Measurements from ENCODE around the gene STRIP1.

The STRIP1 gene

GRCh38 chr1:110049801-110050601 lies 15.6 kb downstream of the STRIP1 start:
- H3K23ac ChIP-seq (ENCODE audit: low read depth, low read length, poor library complexity) = no peak overlapping the region
- no peaks in the 10 kb centered on the region for H3K27me3 ChIP-seq (ENCODE audit: control insufficient read depth in 3 of 3, insufficient read depth in 3 of 3, low read depth in 1 of 3, low read length in 3 of 3)
- no peaks in the 10 kb centered on the region for H3K4me1 ChIP-seq (ENCODE audit: control insufficient read depth in 2 of 2, insufficient read depth in 1 of 2, low read depth in 1 of 2, low read length in 2 of 2)
- H2BK120ac ChIP-seq (ENCODE audit: low read depth, low read length) = no peak overlapping the region
- H3K9me3 ChIP-seq (replicated peaks in 1 of 2; ENCODE audit: control insufficient read depth in 2 of 2, insufficient read depth in 1 of 2, low read depth in 1 of 2, low read length in 2 of 2) = no peaks in the 10 kb centered on the region
- H2AK5ac ChIP-seq (ENCODE audit: low read depth, low read length) = no peak overlapping the region
- H3K36me3 ChIP-seq (replicated peaks in 1 of 2; ENCODE audit: control insufficient read depth in 2 of 2, insufficient read depth in 2 of 2, low read length in 2 of 2) = peaks cover 73 to 98% of the 10 kb centered on the region in 2 donors
- H4K91ac ChIP-seq (ENCODE audit: low read depth, low read length, poor library complexity) = no peak overlapping the region
- no peak overlapping the region for H3K9ac ChIP-seq (ENCODE audit: low read depth, low read length, poor library complexity)
- no peak overlapping the region for H3K4ac ChIP-seq (ENCODE audit: low read length)
- no peak overlapping the region for H3K4me2 ChIP-seq (ENCODE audit: insufficient read depth, low read length, poor library complexity, severe bottlenecking)
- H3K18ac ChIP-seq (ENCODE audit: low read length) = no peak overlapping the region
- H4K8ac ChIP-seq (ENCODE audit: low read depth, low read length) = no peak overlapping the region
- H3K79me1 ChIP-seq (ENCODE audit: low read depth, low read length) = no peaks in the 10 kb centered on the region
- no peak overlapping the region for H3K14ac ChIP-seq (ENCODE audit: low read length)
- no CpG with 5 or more reads among the region's 11 CpGs for WGBS, 2 donors (ENCODE audit: extremely low coverage in 2 of 2, insufficient read length in 2 of 2, insufficient replicate concordance in 1 of 2)
- no peak overlapping the region for H3K4me3 ChIP-seq (ENCODE audit: low read length in 2 of 2)
- H2BK15ac ChIP-seq (ENCODE audit: low read length) = no peak overlapping the region
- H2BK12ac ChIP-seq (ENCODE audit: low read length) = no peak overlapping the region
- H2BK5ac ChIP-seq (ENCODE audit: low read length) = no peak overlapping the region
- DNase-seq (ENCODE audit: low spot score) = no peak
- no peak overlapping the region for H3K27ac ChIP-seq (replicated peaks; ENCODE audit: low read length)
- no peak overlapping the region for H2AFZ ChIP-seq (ENCODE audit: low read length)

- WGBS, 2 donors (ENCODE audit: extremely low coverage in 2 of 2, insufficient read length in 2 of 2, insufficient replicate concordance in 1 of 2) = no CpG with 5 or more reads among the region's 4 CpGs
- Histone ChIP-seq H3K36me3 (replicated peaks in 1 of 2; ENCODE audit: control insufficient read depth in 2 of 2, insufficient read depth in 2 of 2, low read length in 2 of 2) (peaks cover 75 to 98% of the 10 kb centered on the region in 2 donors), H3K4me1 (ENCODE audit: control insufficient read depth in 2 of 2, insufficient read depth in 1 of 2, low read depth in 1 of 2, low read length in 2 of 2) (no peaks in the 10 kb centered on the region)
Observed at GRCh38 chr1:110050602-110051261, 16.3 kb downstream of the STRIP1 start.

GRCh38 chr1:110051262-110051648 lies 16.8 kb downstream of the STRIP1 start:
- Histone ChIP-seq H3K4me3 (ENCODE audit: low read length in 2 of 2) (no peak overlapping the region), H3K9ac (ENCODE audit: low read depth, low read length, poor library complexity) (no peak overlapping the region), H3K14ac (ENCODE audit: low read length) (no peak overlapping the region), H2AK5ac (ENCODE audit: low read depth, low read length) (no peak overlapping the region), H4K91ac (ENCODE audit: low read depth, low read length, poor library complexity) (no peak overlapping the region), H3K36me3 (replicated peaks in 1 of 2; ENCODE audit: control insufficient read depth in 2 of 2, insufficient read depth in 2 of 2, low read length in 2 of 2) (peaks cover 78 to 98% of the 10 kb centered on the region in 2 donors), H3K9me3 (replicated peaks in 1 of 2; ENCODE audit: control insufficient read depth in 2 of 2, insufficient read depth in 1 of 2, low read depth in 1 of 2, low read length in 2 of 2) (no peaks in the 10 kb centered on the region), H3K23ac (ENCODE audit: low read depth, low read length, poor library complexity) (no peak overlapping the region), H2AFZ (ENCODE audit: low read length) (no peak overlapping the region), H3K4ac (ENCODE audit: low read length) (no peak overlapping the region), H2BK15ac (ENCODE audit: low read length) (no peak overlapping the region), H2BK120ac (ENCODE audit: low read depth, low read length) (no peak overlapping the region), H2BK5ac (ENCODE audit: low read length) (no peak overlapping the region), H3K79me1 (ENCODE audit: low read depth, low read length) (no peaks in the 10 kb centered on the region), H3K4me2 (ENCODE audit: insufficient read depth, low read length, poor library complexity, severe bottlenecking) (no peak overlapping the region), H3K18ac (ENCODE audit: low read length) (no peak overlapping the region), H4K8ac (ENCODE audit: low read depth, low read length) (no peak overlapping the region), H3K27ac (replicated peaks; ENCODE audit: low read length) (no peak overlapping the region), H2BK12ac (ENCODE audit: low read length) (no peak overlapping the region), H3K27me3 (ENCODE audit: control insufficient read depth in 3 of 3, insufficient read depth in 3 of 3, low read depth in 1 of 3, low read length in 3 of 3) (no peaks in the 10 kb centered on the region), H3K4me1 (ENCODE audit: control insufficient read depth in 2 of 2, insufficient read depth in 1 of 2, low read depth in 1 of 2, low read length in 2 of 2) (no peaks in the 10 kb centered on the region)
- DNase-seq (ENCODE audit: low spot score) = no peak
- WGBS, 2 donors (ENCODE audit: extremely low coverage in 2 of 2, insufficient read length in 2 of 2, insufficient replicate concordance in 1 of 2) = no CpG with 5 or more reads among the region's 2 CpGs

More at GRCh38 chr1:110050602-110051261, 16.3 kb downstream of the STRIP1 start:
- Histone ChIP-seq H3K14ac (ENCODE audit: low read length) (no peak overlapping the region), H3K27ac (replicated peaks; ENCODE audit: low read length) (no peak overlapping the region), H3K4me3 (ENCODE audit: low read length in 2 of 2) (no peak overlapping the region), H2BK15ac (ENCODE audit: low read length) (no peak overlapping the region), H3K23ac (ENCODE audit: low read depth, low read length, poor library complexity) (no peak overlapping the region), H2BK5ac (ENCODE audit: low read length) (no peak overlapping the region), H2AK5ac (ENCODE audit: low read depth, low read length) (no peak overlapping the region), H3K4ac (ENCODE audit: low read length) (no peak overlapping the region), H3K18ac (ENCODE audit: low read length) (no peak overlapping the region), H2BK12ac (ENCODE audit: low read length) (no peak overlapping the region), H4K8ac (ENCODE audit: low read depth, low read length) (no peak overlapping the region), H3K9me3 (replicated peaks in 1 of 2; ENCODE audit: control insufficient read depth in 2 of 2, insufficient read depth in 1 of 2, low read depth in 1 of 2, low read length in 2 of 2) (no peaks in the 10 kb centered on the region), H2BK120ac (ENCODE audit: low read depth, low read length) (no peak overlapping the region), H4K91ac (ENCODE audit: low read depth, low read length, poor library complexity) (no peak overlapping the region), H2AFZ (ENCODE audit: low read length) (no peak overlapping the region), H3K27me3 (ENCODE audit: control insufficient read depth in 3 of 3, insufficient read depth in 3 of 3, low read depth in 1 of 3, low read length in 3 of 3) (no peaks in the 10 kb centered on the region), H3K79me1 (ENCODE audit: low read depth, low read length) (no peaks in the 10 kb centered on the region), H3K9ac (ENCODE audit: low read depth, low read length, poor library complexity) (no peak overlapping the region), H3K4me2 (ENCODE audit: insufficient read depth, low read length, poor library complexity, severe bottlenecking) (no peak overlapping the region)
- no peak for DNase-seq (ENCODE audit: low spot score)
